Endothelial cell of umbilical vein (primary cell): ENCODE measurements around the gene CLCN3.

Experiments
- CTCF ChIP-seq, 2 donors: IDR thresholded peaks; 1 replicate in 1 of 2; 2 replicates in 1 of 2; pipeline ENCODE4 v1.5.1; 2011; ENCODE audit warnings: low read length in 2 of 2, mild to moderate bottlenecking in 2 of 2, moderate library complexity in 2 of 2, control low read depth in 1 of 2, inconsistent platforms in 1 of 2, low read depth in 1 of 2; ENCODE audit not compliant: insufficient read depth in 1 of 2; ENCODE audit errors: extremely low read depth in 1 of 2
- EZH2 ChIP-seq: IDR thresholded peaks from 2 replicates; pipeline ENCODE4 v1.6.1; 2012; ENCODE audit warnings: borderline replicate concordance, low read depth, mild to moderate bottlenecking, moderate library complexity, low read length, inconsistent platforms; ENCODE audit not compliant: severe bottlenecking
- GATA2 ChIP-seq: IDR thresholded peaks from 2 replicates; pipeline ENCODE4 v1.7.0; 2011; ENCODE audit warnings: low read depth, mild to moderate bottlenecking, moderate library complexity, mixed read lengths, low read length; ENCODE audit not compliant: insufficient read length, insufficient read depth
- JUN ChIP-seq: IDR thresholded peaks from 2 replicates; pipeline ENCODE4 v1.6.1; 2011; ENCODE audit warnings: borderline replicate concordance, low read depth; ENCODE audit not compliant: insufficient read length, insufficient read depth
- POLR2A ChIP-seq: IDR thresholded peaks from 2 replicates; pipeline ENCODE4 v1.6.1; 2012; ENCODE audit warnings: low read depth, mild to moderate bottlenecking, control low read depth, low read length
- POLR2AphosphoS5 ChIP-seq: IDR thresholded peaks from 2 replicates; pipeline ENCODE4 v1.6.1; 2012; ENCODE audit warnings: low read depth, mild to moderate bottlenecking, control low read depth, low read length, moderate library complexity; ENCODE audit not compliant: insufficient read depth

GRCh38 chr4:169571435-169571834 is 48.9 kb upstream of the CLCN3 start:
- TF ChIP-seq POLR2AphosphoS5 (no peak), CTCF (IDR thresholded peaks at IDR 0.05; ENCODE audit: extremely low read depth in 1 of 2, insufficient read depth in 1 of 2, low read depth in 1 of 2, low read length in 2 of 2) (no peak), EZH2 (no peak), POLR2A (no peak), GATA2 (no peak), JUN (no peak)
